C4-2B (cell line): ENCODE measurements around the gene GRK5.

Experiments used
- H3K27ac ChIP-seq: fragments of 450-650 bp; 2 replicates; pipeline ENCODE4 v1.5.1; 2017
- CTCF ChIP-seq: fragments of 450-650 bp; conservative IDR thresholded peaks from 2 replicates; pipeline ENCODE4 v1.5.1; 2017; ENCODE audit warnings: mild to moderate bottlenecking
- ZFX ChIP-seq: fragments of 450-650 bp; IDR thresholded peaks from 2 replicates; pipeline ENCODE4 v1.6.1; 2017

The GRK5 gene

GRCh38 chr10:119315128-119316001 is 108.0 kb downstream of the GRK5 start:
- no peak for TF ChIP-seq ZFX
- TF ChIP-seq CTCF, result no peak

GRCh38 chr10:119316002-119316358 is 108.6 kb downstream of the GRK5 start:
- TF ChIP-seq CTCF, result no peak
- no peak for TF ChIP-seq ZFX
- no peak overlapping the region for H3K27ac ChIP-seq

More at GRCh38 chr10:119315128-119316001, 108.0 kb downstream of the GRK5 start:
- no peak overlapping the region for H3K27ac ChIP-seq

- no peak for TF ChIP-seq CTCF
- TF ChIP-seq ZFX, result no peak
- H3K27ac ChIP-seq, result no peak overlapping the region
These were observed 109.3 kb downstream of the GRK5 start for GRCh38 chr10:119316729-119317097.

- H3K27ac ChIP-seq, result no peak overlapping the region
These were observed 111.2 kb downstream of the GRK5 start for GRCh38 chr10:119318411-119319160.

GRCh38 chr10:119319161-119319919 is 112.0 kb downstream of the GRK5 start:
- H3K27ac ChIP-seq, result no peak overlapping the region
- TF ChIP-seq CTCF, result no peak
- TF ChIP-seq ZFX, result no peak

More at GRCh38 chr10:119318411-119319160, 111.2 kb downstream of the GRK5 start:
- TF ChIP-seq CTCF (no peak), ZFX (no peak)

GRCh38 chr10:119319920-119320258 is 112.5 kb downstream of the GRK5 start:
- TF ChIP-seq CTCF (no peak), ZFX (no peak)
- H3K27ac ChIP-seq, result no peak overlapping the region
